GM12878 (cell line): ENCODE measurements around the gene THSD4. TPM values are rescaled to one million over a fixed set of nuclear protein-coding genes. Genes with fewer than 3 reads are reported as not detected.
A peak's percentile ranks its signal among the peaks of the same experiment; 100 is the strongest.

Experiments used
- ATAC-seq: fragments of 200-7000 bp; cut with Tn5 transposase; 3 replicates; pipeline ENCODE4 v1.9.1; 2020; ENCODE audit warnings: mild to moderate bottlenecking, moderate library complexity
- BruUV-seq: library from RNA; stranded (reverse); fragments of 400-500 nt; replicated peaks from 2 replicates; lab custom pipeline; 2021; lab: Mats Ljungman, UMichigan
- CTCF ChIA-PET: fragments of 300-600 bp; sonication (Branson Sonifier 250); formaldehyde crosslinking; extraction: SDS; loops from one replicate; lab custom pipeline; 2021; ENCODE audit warnings: inconsistent platforms; lab: Yijun Ruan, JAX
- POLR2A ChIA-PET: fragments of 350-600 bp; formaldehyde crosslinking; extraction: SDS; loops from one replicate; lab custom pipeline; 2021; ENCODE audit warnings: inconsistent platforms; lab: Charles Lee
- RAD21 ChIA-PET: fragments of 300-600 bp; sonication (Branson Sonifier 250); formaldehyde crosslinking; loops from one replicate; lab custom pipeline; 2023; ENCODE audit warnings: antibody characterized with exemption; ENCODE audit not compliant: unreplicated experiment; lab: Charles Lee
- SMC1A ChIA-PET: fragments of 300-600 bp; sonication (Branson Sonifier 250); formaldehyde crosslinking; loops from one replicate; lab custom pipeline; 2023; ENCODE audit not compliant: unreplicated experiment, uncharacterized antibody; lab: Charles Lee
- DNase-seq: peaks from one replicate; pipeline ENCODE4 v3.0.0-alpha.2; 2011; ENCODE audit warnings: low read depth, low spot score
- FAIRE-seq: peaks from 3 replicates; lab custom pipeline; 2011; peaks lifted over from hg19 to GRCh38; lab: Jason Lieb, UNC
- H2AFZ ChIP-seq: 2 replicates; pipeline ENCODE4 v1.6.0; 2011; ENCODE audit warnings: low read depth, low read length, control low read depth; ENCODE audit not compliant: control insufficient read depth
- H3K27ac ChIP-seq: 2 replicates; pipeline ENCODE4 v1.5.1; 2011; ENCODE audit warnings: control low read depth; ENCODE audit not compliant: control insufficient read depth, insufficient read depth
- H3K27me3 ChIP-seq, 2 experiments: replicated peaks in 1 of 2; 2 replicates each; pipeline versions ENCODE4 v1.6.0 to v1.6.1; 2011; ENCODE audit warnings: low read length in 1 of 2; ENCODE audit not compliant: control insufficient read depth in 2 of 2, insufficient read depth in 2 of 2
- H3K36me3 ChIP-seq, 2 experiments: 2 replicates each; pipeline ENCODE4 v1.5.1; 2011; ENCODE audit warnings: low read length in 1 of 2; ENCODE audit not compliant: control insufficient read depth in 2 of 2, insufficient read depth in 2 of 2
- H3K4me1 ChIP-seq: 2 replicates; pipeline ENCODE4 v1.6.1; 2011; ENCODE audit warnings: mild to moderate bottlenecking, low read length, moderate library complexity, mixed read lengths; ENCODE audit not compliant: control insufficient read depth, insufficient read depth
- H3K4me2 ChIP-seq: 2 replicates; pipeline ENCODE4 v1.6.0; 2011; ENCODE audit warnings: control low read depth; ENCODE audit not compliant: control insufficient read depth, insufficient read depth
- H3K4me3 ChIP-seq: fragments of 200-600 bp; sonication (generic); 2 replicates; pipeline ENCODE4 v1.5.1; 2016
- H3K79me2 ChIP-seq: 2 replicates; pipeline ENCODE4 v1.6.0; 2011; ENCODE audit warnings: low read length; ENCODE audit not compliant: control insufficient read depth, insufficient read depth
- H3K9ac ChIP-seq: 2 replicates; pipeline ENCODE4 v1.8.0; 2011; ENCODE audit warnings: low read length, control low read depth, mixed read lengths; ENCODE audit not compliant: control insufficient read depth, insufficient read depth
- H3K9me3 ChIP-seq: replicated peaks from 3 replicates; pipeline ENCODE4 v1.5.1; 2011; ENCODE audit warnings: mild to moderate bottlenecking, low read length; ENCODE audit not compliant: control insufficient read depth, insufficient read depth
- H4K20me1 ChIP-seq: 2 replicates; pipeline ENCODE4 v1.6.0; 2011; ENCODE audit not compliant: control insufficient read depth, insufficient read depth
- BCL11A ChIP-seq: IDR thresholded peaks from 2 replicates; pipeline ENCODE4 v1.6.1; 2011; ENCODE audit warnings: low read depth, low read length
- BHLHE40 ChIP-seq, 2 experiments: fragments of 450-650 bp in 1 of 2; IDR thresholded peaks; 2 replicates each; pipeline ENCODE4 v1.6.1; 2011 to 2017; ENCODE audit warnings: low read depth in 2 of 2, borderline replicate concordance in 1 of 2, improper control_type of control experiment in 1 of 2, low read length in 1 of 2, mild to moderate bottlenecking in 1 of 2
- CREM ChIP-seq: IDR thresholded peaks from 2 replicates; pipeline ENCODE4 v1.6.1; 2014; ENCODE audit warnings: antibody characterized with exemption, low read depth
- EED ChIP-seq: sonication (generic); IDR thresholded peaks from 2 replicates; pipeline ENCODE4 v1.6.1; 2016; ENCODE audit warnings: antibody characterized with exemption, low read depth
- EP300 ChIP-seq, 2 experiments: fragments of 150-350 bp in 1 of 2; IDR thresholded peaks; 2 replicates each; pipeline ENCODE4 v1.6.1; 2011 to 2012; ENCODE audit warnings: low read depth in 2 of 2, low read length in 2 of 2, borderline replicate concordance in 1 of 2, improper control_type of control experiment in 1 of 2, inconsistent platforms in 1 of 2; ENCODE audit not compliant: control insufficient read depth in 1 of 2
- IKZF2 ChIP-seq, 2 experiments: fragments of 450-650 bp; IDR thresholded peaks; 2 replicates each; pipeline ENCODE4 v1.6.1; 2017; ENCODE audit warnings: mild to moderate bottlenecking in 2 of 2, moderate library complexity in 2 of 2
- IRF4 ChIP-seq: IDR thresholded peaks from 2 replicates; pipeline ENCODE4 v1.6.1; 2011; ENCODE audit warnings: low read depth, low read length
- JUNB ChIP-seq: IDR thresholded peaks from 2 replicates; pipeline ENCODE4 v1.6.1; 2016; ENCODE audit warnings: antibody characterized with exemption, mild to moderate bottlenecking
- KLF5 ChIP-seq: fragments of 450-650 bp; IDR thresholded peaks from 2 replicates; pipeline ENCODE4 v1.6.1; 2014; ENCODE audit warnings: mild to moderate bottlenecking; ENCODE audit not compliant: partially characterized antibody
- NFIC ChIP-seq: IDR thresholded peaks from 2 replicates; pipeline ENCODE4 v1.6.1; 2012; ENCODE audit warnings: low read depth, mild to moderate bottlenecking, inconsistent platforms, low read length, moderate library complexity
- POU2F2 ChIP-seq: IDR thresholded peaks from 3 replicates; pipeline ENCODE4 v1.6.1; 2011; ENCODE audit warnings: low read depth, mild to moderate bottlenecking, low read length, borderline replicate concordance
- RCOR1 ChIP-seq: conservative IDR thresholded peaks from 2 replicates; pipeline ENCODE4 v1.6.1; 2012; ENCODE audit warnings: low read depth, low read length, improper control_type of control experiment
- RUNX3 ChIP-seq: IDR thresholded peaks from 2 replicates; pipeline ENCODE4 v1.6.1; 2012; ENCODE audit warnings: low read length, inconsistent platforms
- SUZ12 ChIP-seq: fragments of 200-600 bp; sonication (generic); IDR thresholded peaks from one replicate; pipeline ENCODE4 v1.6.1; 2018; ENCODE audit warnings: antibody characterized with exemption, mild to moderate bottlenecking; ENCODE audit not compliant: unreplicated experiment
- whole genome bisulfite sequencing: methylation state at CpG from one replicate; pipeline ENCODE4 v1.1.6; 2016; ENCODE audit warnings: low lambda C conversion rate; ENCODE audit not compliant: insufficient replicate concordance, insufficient coverage; ENCODE audit errors: missing lambda C conversion rate; 5-methylcytosine and 5-hydroxymethylcytosine counted together
- in situ Hi-C: fragments of 300-500 bp; cut with MboI; formaldehyde crosslinking; loops from 9 replicates; pipeline ENCODE4 v1.14.3; 2018; ENCODE audit warnings: mixed read lengths
- intact Hi-C: fragments of 100-400 bp; cut with micrococcal nuclease; formaldehyde crosslinking; loops from one replicate; pipeline ENCODE4 v1.14.2; 2022; ENCODE audit not compliant: unreplicated experiment
- polyA plus RNA-seq, 11 experiments: library from polyadenylated mRNA; depleted of rRNA in 4 of 11; unstranded in 6 of 11; stranded (reverse) in 5 of 11; fragments of >200 nt; fragmentation: Nextera tagmentation in 4 of 11; fragmentation: Illumina TruSeq in 1 of 11; extraction: Ambion mirVana in 4 of 11; extraction: Trizol in 1 of 11; gene quantifications; 1 replicate in 1 of 11; 2 replicates in 10 of 11; pipeline versions ENCODE4 v1.2.1 to v1.2.3, GENCODE V29; 2011 to 2016; ENCODE audit warnings: inconsistent platforms in 2 of 11, missing spikeins in 2 of 11, low read depth in 1 of 11
- total RNA-seq, 4 experiments: library from RNA; depleted of rRNA in 3 of 4; stranded (reverse); fragments of >200 nt in 3 of 4; fragmentation: Illumina TruSeq in 1 of 4; extraction: Trizol in 1 of 4; gene quantifications; 2 replicates each; pipeline versions ENCODE4 v1.2.1 to v1.2.3, GENCODE V29; 2013 to 2021
- TF ChIP-seq, protein P1 (sequence below): IDR thresholded peaks from 2 replicates; pipeline ENCODE4 v1.6.1; 2012; ENCODE audit warnings: improper control_type of control experiment, low read depth, low read length; ENCODE audit not compliant: insufficient replicate concordance
- TF ChIP-seq, protein P2 (sequence below): IDR thresholded peaks from 2 replicates; pipeline ENCODE4 v1.6.1; 2011; ENCODE audit warnings: borderline replicate concordance, low read depth, mild to moderate bottlenecking, moderate library complexity, low read length; ENCODE audit not compliant: insufficient read depth, poor library complexity, severe bottlenecking

Gene THSD4
- total and polyA plus RNA-seq, 10 of the 15 experiments (the other 5 are each of a cell fraction or from before 2014, with no cell fraction given), result 0.04 to 0.13 (median 0.05) TPM; not detected in 7

DNA sequence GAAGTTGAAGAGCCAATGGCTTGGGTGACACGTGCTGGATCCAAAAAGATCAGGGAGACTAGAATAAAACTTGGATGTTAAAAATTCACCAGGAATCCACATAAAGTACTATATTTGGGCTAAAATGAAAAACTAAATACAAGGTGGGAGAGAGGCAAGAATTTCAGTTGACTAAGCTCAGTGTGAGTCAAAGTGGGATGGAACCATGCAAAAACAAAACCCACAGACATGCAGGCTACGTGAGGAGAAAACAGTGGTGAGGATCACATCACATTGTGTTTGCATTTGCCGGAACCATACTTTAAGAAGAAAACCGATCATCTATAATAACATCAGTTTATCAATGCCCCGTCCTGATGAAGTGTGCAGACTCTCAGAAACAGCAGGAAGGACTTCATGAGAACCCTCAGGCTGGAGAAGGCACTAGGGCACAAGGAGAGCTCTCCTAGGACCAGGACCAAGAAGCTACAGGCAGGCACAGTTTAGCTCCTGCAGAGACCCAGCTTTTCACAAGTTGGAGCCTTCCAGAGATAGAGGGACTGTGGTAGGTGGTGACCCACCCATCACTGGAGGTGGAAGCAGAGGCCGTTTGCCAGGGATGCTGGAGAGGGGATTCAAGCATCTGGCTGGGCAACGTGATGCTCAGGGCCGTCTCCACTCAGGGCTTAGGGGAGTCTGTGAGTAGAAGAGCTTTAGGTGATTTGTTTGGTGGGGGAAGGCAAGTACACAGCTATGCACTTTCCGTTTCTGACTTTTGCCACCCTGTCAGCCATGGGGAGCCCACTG is 666.1 kb downstream of the THSD4 start:
- ChIA-PET SMC1A (interaction anchor here (0.9 to 2.8 kb wide), 3 partner anchors 73 to 375 kb away, joined by 3 to 24 read pairs (median 4); no protein-coding TSS in a partner anchor), CTCF (interaction anchor here (0.7 to 4.4 kb wide), 23 partner anchors 8 to 382 kb away, joined by 3 to 46 read pairs (median 4); partner anchors contain the start of genes MYO9A and SENP8)
- H3K36me3 ChIP-seq, result no peaks in the 10 kb centered on the region
- whole genome bisulfite sequencing, result 0% methylated on average over 9 of the region's 9 CpGs
- TF ChIP-seq RCOR1 (0 out of 2 replicates have a peak, but pooled peaks have one; percentile 32), POU2F2 (peak; percentile 63; the same call in 1 of the 3 replicates), KLF5 (no peak), SUZ12 (no peak), IKZF2 (IDR thresholded peaks at IDR 0.05) (peak; percentile 22 to 36; a peak in 1 of 4 replicates), NFIC (peak; percentile 61), BHLHE40 (IDR thresholded peaks at IDR 0.05; ENCODE audit: borderline replicate concordance in 1 of 2, low read depth in 2 of 2, low read length in 1 of 2) (no peak), EED (0 out of 2 replicates have a peak, but pooled peaks have one; percentile 29), IRF4 (peak; percentile 79; the same call in 1 of the 2 replicates), JUNB (peak; percentile 81), RUNX3 (peak; percentile 91), EP300 (IDR thresholded peaks at IDR 0.05; ENCODE audit: borderline replicate concordance in 1 of 2, control insufficient read depth in 1 of 2, low read depth in 2 of 2, low read length in 2 of 2) (0 out of 4 replicates have a peak, but pooled peaks of 1 of the 2 experiments have one; percentile 10), BCL11A (peak; percentile 25; the same call in 1 of the 2 replicates), CREM (peak; percentile 19; the same call in 1 of the 2 replicates)
- TF ChIP-seq, protein P1, sequence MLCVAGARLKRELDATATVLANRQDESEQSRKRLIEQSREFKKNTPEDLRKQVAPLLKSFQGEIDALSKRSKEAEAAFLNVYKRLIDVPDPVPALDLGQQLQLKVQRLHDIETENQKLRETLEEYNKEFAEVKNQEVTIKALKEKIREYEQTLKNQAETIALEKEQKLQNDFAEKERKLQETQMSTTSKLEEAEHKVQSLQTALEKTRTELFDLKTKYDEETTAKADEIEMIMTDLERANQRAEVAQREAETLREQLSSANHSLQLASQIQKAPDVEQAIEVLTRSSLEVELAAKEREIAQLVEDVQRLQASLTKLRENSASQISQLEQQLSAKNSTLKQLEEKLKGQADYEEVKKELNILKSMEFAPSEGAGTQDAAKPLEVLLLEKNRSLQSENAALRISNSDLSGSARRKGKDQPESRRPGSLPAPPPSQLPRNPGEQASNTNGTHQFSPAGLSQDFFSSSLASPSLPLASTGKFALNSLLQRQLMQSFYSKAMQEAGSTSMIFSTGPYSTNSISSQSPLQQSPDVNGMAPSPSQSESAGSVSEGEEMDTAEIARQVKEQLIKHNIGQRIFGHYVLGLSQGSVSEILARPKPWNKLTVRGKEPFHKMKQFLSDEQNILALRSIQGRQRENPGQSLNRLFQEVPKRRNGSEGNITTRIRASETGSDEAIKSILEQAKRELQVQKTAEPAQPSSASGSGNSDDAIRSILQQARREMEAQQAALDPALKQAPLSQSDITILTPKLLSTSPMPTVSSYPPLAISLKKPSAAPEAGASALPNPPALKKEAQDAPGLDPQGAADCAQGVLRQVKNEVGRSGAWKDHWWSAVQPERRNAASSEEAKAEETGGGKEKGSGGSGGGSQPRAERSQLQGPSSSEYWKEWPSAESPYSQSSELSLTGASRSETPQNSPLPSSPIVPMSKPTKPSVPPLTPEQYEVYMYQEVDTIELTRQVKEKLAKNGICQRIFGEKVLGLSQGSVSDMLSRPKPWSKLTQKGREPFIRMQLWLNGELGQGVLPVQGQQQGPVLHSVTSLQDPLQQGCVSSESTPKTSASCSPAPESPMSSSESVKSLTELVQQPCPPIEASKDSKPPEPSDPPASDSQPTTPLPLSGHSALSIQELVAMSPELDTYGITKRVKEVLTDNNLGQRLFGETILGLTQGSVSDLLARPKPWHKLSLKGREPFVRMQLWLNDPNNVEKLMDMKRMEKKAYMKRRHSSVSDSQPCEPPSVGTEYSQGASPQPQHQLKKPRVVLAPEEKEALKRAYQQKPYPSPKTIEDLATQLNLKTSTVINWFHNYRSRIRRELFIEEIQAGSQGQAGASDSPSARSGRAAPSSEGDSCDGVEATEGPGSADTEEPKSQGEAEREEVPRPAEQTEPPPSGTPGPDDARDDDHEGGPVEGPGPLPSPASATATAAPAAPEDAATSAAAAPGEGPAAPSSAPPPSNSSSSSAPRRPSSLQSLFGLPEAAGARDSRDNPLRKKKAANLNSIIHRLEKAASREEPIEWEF, result peak; percentile 52
- TF ChIP-seq, protein P2, sequence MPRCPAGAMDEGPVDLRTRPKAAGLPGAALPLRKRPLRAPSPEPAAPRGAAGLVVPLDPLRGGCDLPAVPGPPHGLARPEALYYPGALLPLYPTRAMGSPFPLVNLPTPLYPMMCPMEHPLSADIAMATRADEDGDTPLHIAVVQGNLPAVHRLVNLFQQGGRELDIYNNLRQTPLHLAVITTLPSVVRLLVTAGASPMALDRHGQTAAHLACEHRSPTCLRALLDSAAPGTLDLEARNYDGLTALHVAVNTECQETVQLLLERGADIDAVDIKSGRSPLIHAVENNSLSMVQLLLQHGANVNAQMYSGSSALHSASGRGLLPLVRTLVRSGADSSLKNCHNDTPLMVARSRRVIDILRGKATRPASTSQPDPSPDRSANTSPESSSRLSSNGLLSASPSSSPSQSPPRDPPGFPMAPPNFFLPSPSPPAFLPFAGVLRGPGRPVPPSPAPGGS, result no peak
- TF ChIP-seq, all 136 proteins: peak for 12
- no TSS peak for BruUV-seq
- ChIA-PET POLR2A (no interaction called here), RAD21 (interaction anchor here (0.6 to 1.6 kb wide), 12 partner anchors 17 to 377 kb away, joined by 3 to 7 read pairs (median 3); no protein-coding TSS in a partner anchor)
- intact Hi-C loops (no loop called here), in situ Hi-C loops (no loop called here)
- no peaks in the 10 kb centered on the region for H4K20me1 ChIP-seq
- no peaks in the 10 kb centered on the region for H3K79me2 ChIP-seq
- peak overlapping the region; percentile 50 for H3K27ac ChIP-seq
- H3K4me2 ChIP-seq, result peak overlapping the region; percentile 81
- peak; percentile 45 for DNase-seq
- no peaks in the 10 kb centered on the region for H3K27me3 ChIP-seq
- H3K4me3 ChIP-seq, result peak overlapping the region; percentile 54
- FAIRE-seq, result peak; percentile 49
- H3K9me3 ChIP-seq, result no peaks in the 10 kb centered on the region
- peaks cover 24% of the 10 kb centered on the region for H3K4me1 ChIP-seq
- H3K9ac ChIP-seq, result peak overlapping the region; percentile 16; the same call in 1 of the 2 replicates
- peak; percentile 71 for ATAC-seq
- H2AFZ ChIP-seq, result peak overlapping the region; percentile 58
